HT-29 (cell line): ENCODE measurements around the gene AEBP2. TPM values are rescaled to one million over a fixed set of nuclear protein-coding genes. Genes with fewer than 3 reads are reported as not detected.

ENCODE experiments used
- DNase-seq: peaks from one replicate; pipeline ENCODE4 v3.0.0-alpha.2; 2015; ENCODE audit warnings: low spot score
- total RNA-seq: library from RNA; depleted of rRNA; stranded (reverse); fragments of >200 nt; shearing (Covaris generic); gene quantifications from 2 replicates; pipeline ENCODE4 v1.2.3, GENCODE V29; 2014

AEBP2 gene
- total RNA-seq, 1 experiment from 2014 or later = 10.7 TPM

GRCh38 chr12:19507823-19508222 is 68.5 kb downstream of the AEBP2 start:
- no peak for DNase-seq

DNA sequence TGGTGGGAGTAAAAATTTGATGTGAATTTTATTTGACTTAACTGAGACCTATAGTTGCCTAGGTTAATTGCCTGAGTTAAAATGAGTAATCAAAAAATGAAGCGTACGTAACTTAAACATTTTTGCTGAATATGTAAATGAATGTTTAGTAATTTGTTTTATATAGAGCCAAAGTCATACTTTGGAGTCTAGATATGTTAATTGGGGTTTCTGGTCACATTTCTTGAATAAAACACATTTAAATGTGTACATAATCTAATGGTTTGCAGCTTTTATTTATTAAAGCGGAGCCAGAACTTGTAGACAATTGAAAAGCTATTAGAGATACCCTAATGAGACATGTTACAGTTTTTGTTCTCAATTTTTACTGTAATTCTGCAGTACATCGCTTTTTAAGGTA is 71.2 kb downstream of the AEBP2 start:
- DNase-seq = no peak

DNA sequence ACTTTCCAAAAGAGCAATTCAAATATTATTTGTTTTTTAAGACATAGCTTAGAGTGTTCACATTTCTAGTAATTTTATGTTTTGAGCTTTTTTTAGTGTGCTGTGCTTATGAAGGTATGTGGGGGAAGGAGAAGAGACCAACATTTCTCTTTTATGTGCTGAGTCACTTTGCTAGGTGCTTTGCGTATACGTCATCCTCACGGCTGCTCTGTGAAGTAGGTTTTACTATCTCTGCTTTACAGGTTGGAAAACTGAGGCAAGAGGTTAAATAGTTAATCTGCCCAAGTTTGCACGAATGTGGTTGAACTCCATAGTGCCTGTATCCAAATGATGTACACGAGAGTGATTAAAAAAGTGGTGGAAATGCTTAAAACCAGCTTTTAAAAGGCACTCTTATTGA is 75.9 kb downstream of the AEBP2 start:
- no peak for DNase-seq

- no peak for DNase-seq
Measured at GRCh38 chr12:19517583-19517982, 78.3 kb downstream of the AEBP2 start.

GRCh38 chr12:19518209-19518608 is 78.9 kb downstream of the AEBP2 start:
- DNase-seq = no peak

DNA sequence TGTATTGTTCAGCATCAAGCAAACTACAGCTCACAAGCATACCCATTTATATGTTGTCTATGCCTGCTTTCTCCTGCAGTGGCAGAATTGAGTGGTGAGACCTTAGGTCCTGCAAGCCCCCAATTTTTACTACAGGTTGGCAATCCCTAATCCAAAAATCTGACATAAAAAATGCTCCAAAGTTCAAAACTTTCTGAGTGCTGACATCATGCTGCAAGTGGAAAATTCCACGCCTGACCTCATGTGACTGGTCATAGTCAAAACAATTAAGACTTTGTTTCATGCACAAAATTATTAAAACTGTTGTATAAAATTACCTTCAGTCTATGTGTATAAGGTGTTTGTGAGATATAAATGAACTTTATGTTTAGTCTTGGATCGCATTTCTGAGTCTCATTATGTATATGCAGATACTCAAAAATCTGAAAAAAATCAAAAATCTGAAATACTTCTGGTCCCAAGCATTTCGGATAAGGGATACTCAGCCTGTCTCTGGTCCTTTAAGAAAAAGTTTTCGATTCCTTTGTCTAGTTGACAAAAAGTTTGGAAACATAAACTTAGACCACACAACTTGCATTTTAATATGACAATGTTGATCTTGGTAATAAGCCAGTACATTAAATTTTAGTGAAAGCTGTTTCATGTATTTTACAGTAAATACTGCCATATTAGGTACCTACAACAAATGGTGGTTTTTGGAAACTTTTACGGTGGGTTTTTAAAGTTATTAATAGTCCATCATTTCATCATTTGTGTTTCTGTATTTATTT is 81.5 kb downstream of the AEBP2 start:
- no peak for DNase-seq

DNA sequence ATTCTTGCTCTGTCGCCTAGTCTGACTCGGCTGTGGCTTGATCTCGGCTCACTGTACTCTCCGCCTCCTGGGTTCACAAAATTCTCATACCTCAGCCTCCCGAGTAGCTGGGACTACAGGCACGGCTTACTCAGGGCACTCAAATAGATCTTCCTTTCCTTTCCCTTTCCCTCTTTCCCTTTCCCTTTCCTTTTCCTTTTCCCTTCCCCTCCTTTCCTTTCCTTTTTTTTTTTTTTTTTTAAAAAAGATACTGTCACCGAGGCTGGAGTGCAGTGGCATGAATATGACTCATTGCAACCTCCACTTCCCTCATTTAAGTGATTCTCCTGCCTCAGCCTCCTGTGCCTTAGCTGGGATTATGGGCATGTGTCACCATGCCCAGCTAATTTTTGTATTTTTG is 86.0 kb downstream of the AEBP2 start:
- DNase-seq = no peak

- no peak for DNase-seq
Measured at GRCh38 chr12:19527866-19528265, 88.6 kb downstream of the AEBP2 start.

DNA sequence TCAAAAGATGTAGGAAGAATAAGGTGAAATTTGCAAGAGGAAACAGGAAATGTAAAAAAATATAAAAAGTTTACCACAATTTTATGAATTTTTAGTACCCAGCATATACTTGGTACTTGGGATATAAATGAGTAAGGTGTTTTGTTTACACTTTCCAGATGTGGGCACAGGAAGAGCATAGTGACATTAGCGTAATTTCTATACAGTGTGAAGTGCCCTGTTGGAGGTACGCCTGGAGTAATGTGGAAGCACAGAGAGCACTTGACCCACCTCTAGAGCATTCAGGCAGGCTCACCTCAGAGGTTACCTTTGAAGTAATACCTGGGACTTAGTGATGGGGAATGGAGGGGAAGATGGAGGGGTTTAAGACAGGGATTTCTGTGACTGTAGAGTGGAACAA is 89.5 kb downstream of the AEBP2 start:
- DNase-seq = no peak

DNA sequence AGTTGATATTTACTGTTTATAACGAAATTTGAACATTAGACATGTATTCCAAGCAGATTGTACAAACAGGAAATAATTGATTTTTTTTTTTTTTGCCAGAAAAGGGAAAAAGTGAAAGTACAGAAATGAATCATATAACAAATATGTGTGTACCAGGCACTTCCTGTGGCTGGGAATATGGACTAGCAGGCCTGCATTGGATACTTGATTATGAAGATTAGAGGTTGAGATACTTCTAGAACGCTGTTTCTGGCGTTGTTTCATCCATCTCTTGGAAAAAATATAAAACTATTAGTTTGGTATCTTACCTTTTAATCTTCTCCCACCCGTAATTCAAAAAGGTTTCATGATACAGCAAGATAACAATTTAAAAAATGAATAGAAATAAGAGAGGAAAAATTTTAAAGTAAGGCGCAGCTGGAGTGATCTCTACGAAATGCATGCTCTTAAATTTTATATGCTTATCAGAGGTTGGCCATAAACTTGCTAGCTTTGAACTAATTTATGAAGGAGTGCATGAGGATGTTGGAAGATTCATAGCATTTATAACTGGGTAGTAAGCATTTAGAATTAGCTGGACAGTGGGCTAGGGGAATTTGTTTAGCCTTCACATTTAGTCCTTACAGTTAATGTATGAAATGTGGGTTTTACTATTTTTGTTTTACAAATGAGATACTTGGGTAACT is 90.8 kb downstream of the AEBP2 start:
- no peak for DNase-seq

- no peak for DNase-seq
Measured at GRCh38 chr12:19530637-19531023, 91.3 kb downstream of the AEBP2 start.

DNA sequence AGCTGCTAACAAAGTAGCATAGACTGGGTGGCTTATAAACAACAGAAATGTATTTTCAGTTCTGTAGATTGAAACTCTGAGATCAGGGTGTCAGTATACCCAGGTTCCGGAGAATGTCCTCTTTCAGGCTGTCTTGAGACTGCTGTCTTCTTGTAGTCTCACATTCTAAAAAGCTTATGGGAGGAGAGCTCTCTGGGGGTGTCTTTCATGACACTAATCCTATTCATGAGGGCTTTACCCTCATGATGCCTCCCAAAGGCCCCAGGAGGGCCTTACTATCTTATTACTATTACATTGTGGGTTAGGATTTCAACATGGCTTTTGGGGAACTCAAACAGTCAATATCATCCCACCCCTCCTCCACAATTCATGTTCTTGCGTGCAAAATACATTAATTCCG is 94.3 kb downstream of the AEBP2 start:
- DNase-seq = no peak

- DNase-seq = no peak
Measured at GRCh38 chr12:19539071-19539470, 99.8 kb downstream of the AEBP2 start.

GRCh38 chr12:19539836-19540235 is 100.5 kb downstream of the AEBP2 start:
- DNase-seq = no peak

GRCh38 chr12:19542606-19543005 is 103.3 kb downstream of the AEBP2 start:
- no peak for DNase-seq

- no peak for DNase-seq
Measured at GRCh38 chr12:19544353-19544752, 105.1 kb downstream of the AEBP2 start.

GRCh38 chr12:19545301-19545700 is 106.0 kb downstream of the AEBP2 start:
- no peak for DNase-seq

GRCh38 chr12:19546027-19546426 is 106.7 kb downstream of the AEBP2 start:
- no peak for DNase-seq

- no peak for DNase-seq
Measured at GRCh38 chr12:19546611-19547162, 107.4 kb downstream of the AEBP2 start.

GRCh38 chr12:19547271-19547671 is 108.0 kb downstream of the AEBP2 start:
- DNase-seq = no peak

GRCh38 chr12:19548834-19549233 is 109.5 kb downstream of the AEBP2 start:
- no peak for DNase-seq

- no peak for DNase-seq
Measured at GRCh38 chr12:19550626-19551025, 111.3 kb downstream of the AEBP2 start.
